ENCODE measurements around the gene ARVCF. TPM values are rescaled to one million over a fixed set of nuclear protein-coding genes. Genes with fewer than 3 reads are reported as not detected.

ARVCF gene
- total RNA-seq, 4 donors from 2014 or later: 1.5 to 15.3 (median 7.5) TPM

DNA sequence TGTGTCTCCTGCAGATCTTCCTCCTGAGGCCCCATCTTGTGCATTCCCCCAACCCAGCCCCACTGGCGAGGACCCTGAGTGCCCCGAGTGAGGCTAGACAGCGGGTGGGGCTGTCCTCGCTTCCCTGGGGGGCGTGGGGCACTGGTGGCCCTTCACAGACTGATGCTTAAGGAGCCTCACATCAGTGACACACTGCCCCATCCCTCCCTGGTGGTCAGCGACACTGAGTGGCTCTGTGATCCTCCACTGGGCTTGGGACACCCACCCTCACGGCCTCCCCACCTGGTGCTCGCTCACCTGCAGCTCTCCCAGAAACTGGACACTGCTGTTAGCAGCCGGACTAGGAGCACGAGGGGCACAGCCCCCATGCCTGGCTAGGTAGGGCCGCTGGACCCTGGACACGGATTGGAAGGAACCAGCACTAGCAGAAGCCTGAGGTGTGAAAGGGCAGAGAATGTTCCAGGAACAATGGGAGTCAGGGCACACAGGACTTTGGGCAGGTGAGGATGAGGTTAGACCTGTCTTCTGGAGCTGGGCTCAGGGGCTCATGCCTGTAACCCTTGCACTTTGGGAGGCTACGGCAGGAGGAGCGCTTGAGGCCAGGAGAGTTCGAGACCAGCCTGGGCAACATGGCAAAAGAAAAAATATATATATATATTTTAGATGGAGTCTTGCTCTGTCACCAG, 51.8 kb downstream of the ARVCF start:
- TF ChIP-seq CTCF (IDR thresholded peaks at IDR 0.05; ENCODE audit: low read depth): no peak

DNA sequence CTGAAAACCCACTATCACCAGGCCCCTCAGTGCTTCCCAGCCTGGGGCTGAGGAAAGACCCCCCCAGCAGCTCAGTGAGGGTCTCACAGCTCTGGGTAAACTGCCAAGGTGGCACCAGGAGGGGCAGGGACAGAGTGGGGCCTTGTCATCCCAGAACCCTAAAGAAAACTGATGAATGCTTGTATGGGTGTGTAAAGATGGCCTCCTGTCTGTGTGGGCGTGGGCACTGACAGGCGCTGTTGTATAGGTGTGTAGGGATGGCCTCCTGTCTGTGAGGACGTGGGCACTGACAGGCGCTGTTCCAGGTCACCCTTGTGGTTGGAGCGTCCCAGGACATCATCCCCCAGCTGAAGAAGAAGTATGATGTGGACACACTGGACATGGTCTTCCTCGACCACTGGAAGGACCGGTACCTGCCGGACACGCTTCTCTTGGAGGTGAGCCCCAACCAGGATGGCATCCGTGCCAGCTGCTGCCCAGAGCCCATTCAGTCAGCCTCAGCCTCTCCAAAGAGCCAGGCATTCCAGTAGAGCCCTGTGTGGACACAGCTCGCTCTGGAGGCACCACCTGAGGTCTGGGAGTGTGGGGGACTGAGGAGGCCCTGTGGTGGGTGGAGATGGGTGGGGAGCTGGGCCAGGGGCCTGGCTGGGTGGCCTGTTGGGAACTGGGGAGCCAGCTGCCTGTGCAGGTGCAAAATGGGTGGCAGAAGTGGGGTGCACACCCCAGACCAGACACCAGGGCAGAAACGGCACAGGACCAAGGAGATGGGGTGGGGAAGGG, 52.6 kb downstream of the ARVCF start:
- no peak for TF ChIP-seq CTCF (IDR thresholded peaks at IDR 0.05; ENCODE audit: low read depth)

GRCh38 chr22:19962909-19963806, 53.5 kb downstream of the ARVCF start:
- TF ChIP-seq CTCF (IDR thresholded peaks at IDR 0.05; ENCODE audit: low read depth): no peak

GRCh38 chr22:19962246-19962908, 54.2 kb downstream of the ARVCF start:
- no peak for TF ChIP-seq CTCF (IDR thresholded peaks at IDR 0.05; ENCODE audit: low read depth)

- TF ChIP-seq CTCF (IDR thresholded peaks at IDR 0.05; ENCODE audit: low read depth): no peak
These were observed 54.8 kb downstream of the ARVCF start for GRCh38 chr22:19961868-19962245.

DNA sequence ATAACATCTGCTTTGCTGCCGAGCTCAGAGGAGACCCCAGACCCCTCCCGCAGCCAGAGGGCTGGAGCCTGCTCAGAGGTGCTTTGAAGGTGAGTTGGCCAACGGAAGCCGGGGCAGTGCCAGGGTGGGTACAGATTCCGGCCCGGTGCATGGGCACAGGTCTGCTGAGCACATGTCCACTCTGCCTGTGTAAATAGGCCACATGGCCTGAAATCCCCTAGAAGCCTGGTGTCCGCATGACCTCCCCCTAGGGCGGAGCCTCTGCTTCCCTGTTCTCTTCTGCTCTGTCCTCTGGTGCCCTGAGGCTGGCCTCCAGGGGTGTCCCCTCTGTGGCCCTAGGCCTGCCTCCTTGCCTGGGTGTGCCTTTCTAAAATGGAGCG, 55.4 kb downstream of the ARVCF start:
- no peak for TF ChIP-seq CTCF (IDR thresholded peaks at IDR 0.05; ENCODE audit: low read depth)
